Stomach smooth muscle (tissue), 2 donors: ENCODE results near the gene ACTN1.

Source experiments
- H3K27ac ChIP-seq: one replicate; pipeline ENCODE4 v1.7.0; 2013; ENCODE audit warnings: mild to moderate bottlenecking, low read length, inconsistent platforms
- H3K27me3 ChIP-seq, 2 donors: one replicate each; pipeline ENCODE4 v1.7.0; 2013; ENCODE audit warnings: low read length in 2 of 2; ENCODE audit not compliant: insufficient read depth in 2 of 2, control insufficient read depth in 1 of 2
- H3K36me3 ChIP-seq, 2 donors: one replicate each; pipeline ENCODE4 v1.7.0; 2013; ENCODE audit warnings: low read length in 2 of 2; ENCODE audit not compliant: control insufficient read depth in 2 of 2, insufficient read depth in 2 of 2
- H3K4me1 ChIP-seq: one replicate; pipeline ENCODE4 v1.7.0; 2013; ENCODE audit warnings: low read length; ENCODE audit not compliant: control insufficient read depth, insufficient read depth
- H3K4me3 ChIP-seq, 2 donors: one replicate each; pipeline ENCODE4 v1.7.0; 2013; ENCODE audit warnings: low read length in 2 of 2
- H3K9ac ChIP-seq, 2 donors: one replicate each; pipeline ENCODE4 v1.7.0; 2013; ENCODE audit warnings: low read length in 2 of 2, mild to moderate bottlenecking in 1 of 2
- H3K9me3 ChIP-seq, 2 donors: one replicate each; pipeline ENCODE4 v1.7.0; 2013; ENCODE audit warnings: low read length in 2 of 2; ENCODE audit not compliant: control insufficient read depth in 2 of 2
- donor health status: healthy.
- donor health status: Pancreatic carcinoma.

ACTN1 gene

GRCh38 chr14:68824517-68825347, 154.4 kb downstream of the ACTN1 start:
- Histone ChIP-seq H3K36me3 (no peaks in the 10 kb centered on the region), H3K9ac (no peak overlapping the region), H3K4me3 (peak overlapping the region in 1 of 2 donors; percentile 44), H3K4me1 (peaks cover 19% of the 10 kb centered on the region), H3K27me3 (no peaks in the 10 kb centered on the region), H3K9me3 (no peaks in the 10 kb centered on the region), H3K27ac (no peak overlapping the region)

GRCh38 chr14:68824207-68824516, 154.9 kb downstream of the ACTN1 start:
- H3K9me3 ChIP-seq, result no peaks in the 10 kb centered on the region
- H3K4me1 ChIP-seq, result peaks cover 25% of the 10 kb centered on the region
- H3K36me3 ChIP-seq, result no peaks in the 10 kb centered on the region
- H3K27me3 ChIP-seq, result no peaks in the 10 kb centered on the region
- no peak overlapping the region for H3K4me3 ChIP-seq
- H3K27ac ChIP-seq, result no peak overlapping the region
- no peak overlapping the region for H3K9ac ChIP-seq
